HG02973 (cell line): Measurements from ENCODE around the gene MUCL3.
"Not testable (repeated sequence)": the region's sequence is repeated elsewhere in the genome, so short reads cannot be mapped to it uniquely, and the experiment has no call there.

Experiments
- ATAC-seq: cut with Tn5 transposase; IDR thresholded peaks from one replicate; pipeline ENCODE4 v1.9.1; 2021; ENCODE audit warnings: moderate library complexity; ENCODE audit not compliant: unreplicated experiment

MUCL3 gene

GRCh38 chr6:30940361-30940986, at the start of gene MUCL3:
Gene MUCL3 (plus strand): TSS chr6:30940973. CDS start chr6:30941000, 27 bp downstream.
- ATAC-seq = no peak

DNA sequence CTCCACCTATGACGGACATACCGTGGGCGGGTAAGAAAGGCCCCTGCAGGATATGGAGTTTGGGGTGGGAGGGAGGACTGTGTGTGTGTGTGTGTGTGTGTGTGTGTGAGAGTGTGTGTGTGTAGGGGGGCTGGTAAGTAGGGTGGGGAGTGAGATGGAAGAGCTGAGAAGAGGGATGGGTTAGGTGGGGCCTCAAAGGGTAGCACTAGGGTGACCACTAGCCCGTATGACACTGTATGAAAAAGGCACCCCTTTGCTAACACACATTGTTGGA, 49.4 kb upstream of the MUCL3 start:
- ATAC-seq = no peak

GRCh38 chr6:30891816-30892538, 48.8 kb upstream of the MUCL3 start:
- ATAC-seq = no peak

- ATAC-seq = no peak
These were observed 47.7 kb upstream of the MUCL3 start for GRCh38 chr6:30893001-30893591.

- ATAC-seq = no peak
These were observed 47.1 kb upstream of the MUCL3 start for GRCh38 chr6:30893666-30894065.

- ATAC-seq = no peak
These were observed 46.4 kb upstream of the MUCL3 start for GRCh38 chr6:30894381-30894780.

DNA sequence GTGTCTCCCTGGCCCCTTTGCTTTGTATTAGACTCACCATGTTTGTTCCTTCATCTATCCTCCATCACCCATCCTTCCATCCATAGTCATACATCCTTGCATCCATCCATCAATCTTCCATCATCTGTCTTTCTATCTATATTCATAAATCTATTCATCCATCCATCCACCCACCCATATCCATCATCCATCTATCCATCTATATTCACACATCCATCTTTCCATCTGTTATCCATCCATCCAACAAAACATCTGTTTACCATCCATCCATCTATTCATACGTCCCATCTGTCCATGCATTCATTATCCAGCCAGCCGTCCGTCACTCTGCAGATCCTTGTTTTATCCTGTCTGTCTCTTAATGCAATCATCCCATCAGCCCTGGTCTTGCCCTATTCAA, 45.8 kb upstream of the MUCL3 start:
- no peak for ATAC-seq

- no peak for ATAC-seq
These were observed 45.4 kb upstream of the MUCL3 start for GRCh38 chr6:30895343-30895742.

GRCh38 chr6:30896541-30896940, 44.2 kb upstream of the MUCL3 start:
- no peak for ATAC-seq

DNA sequence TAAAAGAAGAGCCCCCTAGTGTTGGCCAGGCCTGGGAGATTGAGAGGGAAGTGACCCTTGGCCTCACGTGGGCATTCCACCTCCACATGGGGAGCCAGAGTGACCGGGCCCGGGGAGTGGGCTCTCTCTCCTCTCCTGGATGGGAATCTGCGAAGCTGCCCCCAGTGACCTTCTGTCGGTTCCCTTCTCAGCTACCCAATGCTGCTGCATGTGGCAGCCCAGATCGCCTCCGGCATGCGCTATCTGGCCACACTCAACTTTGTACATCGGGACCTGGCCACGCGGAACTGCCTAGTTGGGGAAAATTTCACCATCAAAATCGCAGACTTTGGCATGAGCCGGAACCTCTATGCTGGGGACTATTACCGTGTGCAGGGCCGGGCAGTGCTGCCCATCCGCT, 42.9 kb upstream of the MUCL3 start:
- no peak for ATAC-seq

- no peak for ATAC-seq
These were observed 41.9 kb upstream of the MUCL3 start for GRCh38 chr6:30898750-30899360.

DNA sequence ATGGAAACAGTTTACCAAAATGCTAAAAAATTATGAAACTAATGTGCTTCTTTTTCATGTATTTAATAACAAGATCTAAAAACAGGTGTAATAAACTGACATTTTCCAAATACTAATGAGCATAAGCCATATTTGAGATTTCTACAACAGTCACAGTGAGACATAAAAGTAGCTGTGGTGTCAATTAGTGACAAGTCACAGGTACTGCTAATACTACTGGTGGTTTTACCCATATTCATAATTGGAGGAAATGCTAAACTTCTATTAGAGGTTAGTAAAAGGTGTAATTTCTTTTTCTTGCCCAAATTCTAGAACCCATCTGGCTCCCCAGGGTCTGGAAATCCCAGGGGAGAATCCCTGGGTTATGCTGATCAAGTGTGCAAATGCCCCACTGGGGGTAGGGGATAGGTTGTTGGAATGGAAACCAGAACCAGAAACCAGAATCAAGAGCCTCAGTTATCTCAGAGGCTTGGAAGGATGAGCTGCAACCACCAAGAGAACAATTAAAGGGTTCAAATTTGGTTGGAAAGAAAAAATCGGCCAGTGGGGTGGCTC, 39.8 kb upstream of the MUCL3 start:
- no peak for ATAC-seq

DNA sequence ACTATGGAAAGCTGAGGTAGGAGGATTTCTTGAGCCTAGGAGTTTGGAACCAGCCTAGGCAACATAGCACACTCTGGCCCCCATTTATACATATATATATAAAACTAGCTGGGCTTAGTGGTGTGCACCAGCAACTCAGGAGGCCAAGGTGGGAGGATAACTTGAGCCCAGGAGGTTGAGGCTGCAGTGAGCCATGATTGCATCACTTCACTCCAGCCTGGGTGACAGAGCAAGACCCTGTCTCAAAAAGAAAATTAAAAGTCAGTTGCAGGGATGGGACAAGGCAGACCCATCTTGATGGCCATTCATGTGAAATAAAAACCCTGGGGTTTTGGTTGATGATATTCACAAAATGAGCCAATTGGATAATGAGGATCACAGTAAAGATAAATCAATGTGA, 39.3 kb upstream of the MUCL3 start:
- no peak for ATAC-seq

GRCh38 chr6:30902196-30902595, 38.6 kb upstream of the MUCL3 start:
- not testable (repeated sequence) for ATAC-seq

DNA sequence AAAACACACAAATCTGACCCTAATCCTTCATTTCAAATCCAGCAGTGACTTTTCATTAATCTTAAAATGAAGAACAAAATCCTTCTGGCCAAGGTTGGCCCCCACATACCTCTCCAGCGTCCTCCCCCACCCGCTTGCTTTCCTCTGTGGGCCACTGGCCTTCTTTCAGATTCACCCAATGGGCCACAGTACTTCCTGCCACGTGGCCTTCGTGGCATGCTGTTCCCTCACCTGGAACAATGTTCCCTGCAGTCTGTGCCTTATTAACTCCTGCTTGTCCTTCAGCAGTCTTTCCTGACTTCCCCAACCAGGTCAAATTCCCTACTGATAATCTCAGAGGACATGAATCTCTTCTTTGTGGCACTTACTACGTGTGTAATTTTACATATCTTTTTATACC, 38.1 kb upstream of the MUCL3 start:
- no peak for ATAC-seq

DNA sequence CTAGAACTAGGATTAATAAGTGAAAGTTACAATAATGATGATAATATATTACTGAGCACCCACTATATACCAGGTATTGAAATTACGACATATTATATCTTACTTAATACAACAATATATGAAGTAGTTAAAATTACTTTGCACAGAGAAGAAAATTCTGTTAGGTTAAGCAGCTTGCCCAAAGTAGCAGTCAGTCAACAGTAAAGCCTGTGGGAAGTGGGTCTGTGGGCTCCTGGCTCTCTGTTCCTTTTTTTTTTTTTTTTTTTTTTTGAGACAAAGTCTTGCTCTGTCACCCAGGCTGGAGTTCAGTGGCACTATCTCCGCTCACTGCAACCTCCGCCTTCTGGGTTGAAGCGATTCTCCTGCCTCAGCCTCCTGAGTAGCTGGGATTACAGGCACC, 37.5 kb upstream of the MUCL3 start:
- no peak for ATAC-seq

GRCh38 chr6:30907290-30907757, 33.4 kb upstream of the MUCL3 start:
- not testable (repeated sequence) for ATAC-seq

DNA sequence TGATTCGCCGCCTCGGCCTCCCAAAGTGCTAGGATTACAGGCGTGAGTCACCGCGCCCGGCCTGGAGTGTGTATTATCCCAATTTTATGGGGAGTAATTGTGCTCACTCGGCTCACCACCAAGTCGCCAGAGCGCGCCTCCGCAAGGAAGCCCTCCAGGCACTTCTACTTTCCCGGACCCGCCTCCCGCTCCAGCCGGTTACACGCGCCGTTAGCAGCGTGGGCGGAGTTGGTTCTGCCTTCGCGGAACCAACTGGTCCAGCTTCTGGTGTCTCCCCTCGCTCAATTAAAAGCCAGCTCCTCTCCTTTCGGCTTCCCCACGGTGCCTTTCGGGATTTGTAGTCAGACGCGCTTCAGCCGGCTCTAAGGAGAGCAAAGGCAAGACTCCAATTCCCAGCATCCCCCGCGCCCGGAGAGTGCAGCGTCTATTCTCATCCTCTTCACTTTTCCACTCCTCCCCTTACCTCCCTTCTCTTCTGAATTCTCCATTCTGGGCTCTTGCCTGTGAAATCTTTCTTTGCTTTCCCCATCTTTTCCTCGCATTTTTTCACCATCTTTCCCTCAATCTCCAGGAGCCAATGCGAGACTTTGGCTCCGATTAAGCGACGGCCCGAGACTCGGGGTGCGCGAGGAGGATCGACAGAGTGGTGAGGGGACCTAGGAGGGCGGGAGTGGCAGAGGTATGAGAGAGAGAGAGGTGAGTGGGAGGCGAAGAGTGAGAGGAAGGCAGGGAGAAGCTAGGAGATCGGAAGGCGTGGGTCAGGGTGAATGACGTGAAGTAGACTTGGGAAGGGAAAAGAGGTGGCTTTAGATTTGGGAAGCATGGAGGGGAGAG, 32.8 kb upstream of the MUCL3 start, which contains the start of gene GTF2H4:
GTF2H4 (plus strand) TSS at position 450 of the 834 bp plus-strand sequence.
- peak; percentile 86 for ATAC-seq

- ATAC-seq = no peak
These were observed 32.1 kb upstream of the MUCL3 start for GRCh38 chr6:30908700-30909099.

GRCh38 chr6:30910473-30910872, 30.3 kb upstream of the MUCL3 start:
- ATAC-seq = not testable (repeated sequence)
